Activated CD4-positive, alpha-beta T cell treated with anti-CD3 and anti-CD28 coated beads, Interleukin-2, Interleukin-6, amounts not matched to agents 100 ng/mL and 50 ng/mL, durations not matched to agents 16 hours and 8 hours (primary cell): Measurements from ENCODE around the gene NKD1.

Source experiments
- DNase-seq: peaks from one replicate; pipeline ENCODE4 v3.0.0-alpha.2; 2020

Gene NKD1

GRCh38 chr16:50602531-50603205, 54.5 kb downstream of the NKD1 start:
- no peak for DNase-seq

- no peak for DNase-seq
Measured at GRCh38 chr16:50603206-50604064, 55.2 kb downstream of the NKD1 start.

- DNase-seq: no peak
Measured at GRCh38 chr16:50604065-50604418, 55.8 kb downstream of the NKD1 start.

GRCh38 chr16:50604610-50605009, 56.4 kb downstream of the NKD1 start:
- DNase-seq: no peak

GRCh38 chr16:50605733-50606430, 57.7 kb downstream of the NKD1 start:
- DNase-seq: no peak

- DNase-seq: no peak
Measured at GRCh38 chr16:50606431-50607050, 58.3 kb downstream of the NKD1 start.

GRCh38 chr16:50607051-50607431, 58.8 kb downstream of the NKD1 start:
- DNase-seq: no peak

GRCh38 chr16:50607447-50607846, 59.3 kb downstream of the NKD1 start:
- no peak for DNase-seq

- no peak for DNase-seq
Measured at GRCh38 chr16:50607970-50608557, 59.9 kb downstream of the NKD1 start.

- no peak for DNase-seq
Measured at GRCh38 chr16:50609049-50609448, 60.9 kb downstream of the NKD1 start.

- DNase-seq: no peak
Measured at GRCh38 chr16:50609471-50609870, 61.3 kb downstream of the NKD1 start.

- DNase-seq: no peak
Measured at GRCh38 chr16:50610331-50611262, 62.4 kb downstream of the NKD1 start.

GRCh38 chr16:50611332-50611934, 63.2 kb downstream of the NKD1 start:
- DNase-seq: no peak

- DNase-seq: no peak
Measured at GRCh38 chr16:50611995-50612848, 64.0 kb downstream of the NKD1 start.

- no peak for DNase-seq
Measured at GRCh38 chr16:50612849-50613198, 64.6 kb downstream of the NKD1 start.

GRCh38 chr16:50613281-50613963, 65.2 kb downstream of the NKD1 start:
- no peak for DNase-seq

GRCh38 chr16:50613964-50614474, 65.8 kb downstream of the NKD1 start:
- DNase-seq: no peak

GRCh38 chr16:50614955-50615724, 66.9 kb downstream of the NKD1 start:
- DNase-seq: no peak

GRCh38 chr16:50615891-50616290, 67.7 kb downstream of the NKD1 start:
- DNase-seq: no peak
